Neural progenitor cell (in vitro differentiated cells): ENCODE measurements around the gene GABBR2. TPM values are rescaled to one million over a fixed set of nuclear protein-coding genes. Genes with fewer than 3 reads are reported as not detected.
A peak's percentile ranks its signal among the peaks of the same experiment; 100 is the strongest.

Source experiments
- DNase-seq: peaks from one replicate; pipeline ENCODE4 v3.0.0-alpha.2; 2016; ENCODE audit warnings: low spot score
- H2AFZ ChIP-seq: fragments of 200-600 bp; sonication (generic); replicated peaks from 2 replicates; pipeline ENCODE4 v1.6.1; 2016; ENCODE audit warnings: antibody characterized with exemption
- H3F3A ChIP-seq: fragments of 200-600 bp; sonication (generic); 2 replicates; pipeline ENCODE4 v1.6.1; 2016; ENCODE audit warnings: antibody characterized with exemption, low read depth
- H3K27ac ChIP-seq: fragments of 200-600 bp; sonication (generic); 2 replicates; pipeline ENCODE4 v1.5.1; 2016; ENCODE audit warnings: mild to moderate bottlenecking
- H3K27me3 ChIP-seq: fragments of 200-600 bp; sonication (generic); 2 replicates; pipeline ENCODE4 v1.6.1; 2016; ENCODE audit warnings: mild to moderate bottlenecking, moderate library complexity
- H3K36me3 ChIP-seq: fragments of 200-600 bp; sonication (generic); 2 replicates; pipeline ENCODE4 v1.5.1; 2016
- H3K4me1 ChIP-seq: fragments of 200-600 bp; sonication (generic); 2 replicates; pipeline ENCODE4 v1.6.1; 2016; ENCODE audit warnings: mixed run types
- H3K4me2 ChIP-seq: fragments of 200-600 bp; sonication (generic); 2 replicates; pipeline ENCODE4 v1.6.1; 2016
- H3K4me3 ChIP-seq: fragments of 200-600 bp; sonication (generic); 2 replicates; pipeline ENCODE4 v1.5.1; 2016
- H3K79me2 ChIP-seq: fragments of 200-600 bp; sonication (generic); 2 replicates; pipeline ENCODE4 v1.6.1; 2016; ENCODE audit warnings: low read depth
- H3K9ac ChIP-seq: fragments of 200-600 bp; sonication (generic); 2 replicates; pipeline ENCODE4 v1.6.1; 2016
- H3K9me3 ChIP-seq: fragments of 200-600 bp; sonication (generic); 2 replicates; pipeline ENCODE4 v1.5.1; 2016; ENCODE audit warnings: low read depth
- H4K20me1 ChIP-seq: fragments of 200-600 bp; sonication (generic); 2 replicates; pipeline ENCODE4 v1.6.1; 2016; ENCODE audit warnings: low read depth
- H3K27ac Mint-ChIP-seq: 3 replicates; pipeline ENCODE4 v1.8.0; 2021; ENCODE audit warnings: mixed read lengths
- H3K27me3 Mint-ChIP-seq: 2 replicates; pipeline ENCODE4 v1.8.0; 2022; ENCODE audit warnings: low read depth, mild to moderate bottlenecking, inconsistent platforms, moderate library complexity, mixed read lengths; ENCODE audit not compliant: insufficient read depth
- H3K36me3 Mint-ChIP-seq: 3 replicates; pipeline ENCODE4 v1.8.0; 2021; ENCODE audit warnings: mixed read lengths
- H3K4me1 Mint-ChIP-seq: 3 replicates; pipeline ENCODE4 v1.8.0; 2021; ENCODE audit warnings: mixed read lengths
- H3K4me3 Mint-ChIP-seq: 3 replicates; pipeline ENCODE4 v1.8.0; 2021; ENCODE audit warnings: mild to moderate bottlenecking, moderate library complexity, mixed read lengths
- H3K9me3 Mint-ChIP-seq: 3 replicates; pipeline ENCODE4 v1.8.0; 2020; ENCODE audit warnings: mixed read lengths
- EZH2 ChIP-seq: fragments of 200-600 bp; sonication (generic); IDR thresholded peaks from 2 replicates; pipeline ENCODE4 v1.6.1; 2017; ENCODE audit warnings: antibody characterized with exemption, mild to moderate bottlenecking, moderate library complexity
- EZH2phosphoT487 ChIP-seq: fragments of 200-600 bp; sonication (generic); IDR thresholded peaks from 2 replicates; pipeline ENCODE4 v1.6.1; 2017; ENCODE audit warnings: antibody characterized with exemption
- total RNA-seq: library from RNA; depleted of rRNA; stranded (reverse); fragments of >200 nt; gene quantifications from 2 replicates; pipeline ENCODE4 v1.2.3, GENCODE V29; 2015; ENCODE audit warnings: low replicate concordance
- TF ChIP-seq, protein P1 (sequence below): fragments of 200-600 bp; sonication (generic); IDR thresholded peaks from 2 replicates; pipeline ENCODE4 v1.5.1; 2017; ENCODE audit warnings: antibody characterized with exemption, mild to moderate bottlenecking

The GABBR2 gene
- total RNA-seq, 1 donor from 2014 or later, result not detected

DNA sequence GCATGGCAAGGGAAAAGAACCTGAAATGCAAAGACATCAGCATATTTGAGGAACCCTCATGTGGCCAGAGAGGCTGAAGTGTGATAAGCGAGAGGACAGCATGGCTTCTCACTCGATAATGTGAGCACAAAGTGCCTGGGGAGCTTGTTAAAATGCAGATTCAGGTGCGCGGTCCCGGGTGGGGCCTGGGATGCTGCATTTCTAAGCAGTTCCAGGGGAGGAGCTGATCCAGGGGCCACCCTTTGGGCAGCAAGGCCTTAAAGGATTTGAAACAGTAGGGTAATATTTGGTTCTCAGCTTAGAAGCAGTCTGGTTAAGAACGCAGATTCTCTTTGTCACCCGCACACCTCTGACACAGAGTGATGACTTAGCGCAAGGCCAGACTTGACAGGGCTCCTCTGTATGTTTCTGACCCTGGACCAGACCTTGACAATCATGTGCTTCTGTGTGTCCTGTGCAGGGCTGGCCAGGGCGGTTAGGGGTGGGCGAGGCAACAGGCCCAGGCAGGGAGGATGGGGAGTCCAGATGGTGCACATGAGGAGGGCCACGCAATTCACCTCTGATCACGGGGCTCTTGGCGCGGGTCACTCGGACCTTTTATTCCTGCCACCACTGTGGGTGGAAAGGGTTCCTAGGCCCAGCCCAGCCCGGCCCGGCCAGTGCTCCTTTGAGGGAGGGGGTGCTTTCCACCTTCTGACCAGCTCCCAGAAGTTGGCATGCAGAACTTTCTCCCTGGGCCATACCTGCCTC lies 390.5 kb downstream of the GABBR2 start:
- peaks cover 27% of the 10 kb centered on the region for H3K4me1 Mint-ChIP-seq
- Histone ChIP-seq H3K4me2 (no peak overlapping the region), H3K9ac (no peak overlapping the region), H3K9me3 (no peaks in the 10 kb centered on the region), H3K79me2 (no peaks in the 10 kb centered on the region), H3K4me1 (no peaks in the 10 kb centered on the region), H3K27ac (no peak overlapping the region), H3K27me3 (no peaks in the 10 kb centered on the region), H4K20me1 (no peaks in the 10 kb centered on the region), H3K36me3 (no peaks in the 10 kb centered on the region), H3F3A (no peaks in the 10 kb centered on the region), H3K4me3 (no peak overlapping the region), H2AFZ (no peak overlapping the region)
- no peak for DNase-seq
- H3K27me3 Mint-ChIP-seq, result peaks cover 24% of the 10 kb centered on the region
- H3K36me3 Mint-ChIP-seq, result no peaks in the 10 kb centered on the region
- H3K4me3 Mint-ChIP-seq, result no peak overlapping the region
- no peaks in the 10 kb centered on the region for H3K9me3 Mint-ChIP-seq
- H3K27ac Mint-ChIP-seq, result peak overlapping the region; percentile 12
- TF ChIP-seq EZH2phosphoT487 (no peak), EZH2 (no peak)
- TF ChIP-seq, protein P1, sequence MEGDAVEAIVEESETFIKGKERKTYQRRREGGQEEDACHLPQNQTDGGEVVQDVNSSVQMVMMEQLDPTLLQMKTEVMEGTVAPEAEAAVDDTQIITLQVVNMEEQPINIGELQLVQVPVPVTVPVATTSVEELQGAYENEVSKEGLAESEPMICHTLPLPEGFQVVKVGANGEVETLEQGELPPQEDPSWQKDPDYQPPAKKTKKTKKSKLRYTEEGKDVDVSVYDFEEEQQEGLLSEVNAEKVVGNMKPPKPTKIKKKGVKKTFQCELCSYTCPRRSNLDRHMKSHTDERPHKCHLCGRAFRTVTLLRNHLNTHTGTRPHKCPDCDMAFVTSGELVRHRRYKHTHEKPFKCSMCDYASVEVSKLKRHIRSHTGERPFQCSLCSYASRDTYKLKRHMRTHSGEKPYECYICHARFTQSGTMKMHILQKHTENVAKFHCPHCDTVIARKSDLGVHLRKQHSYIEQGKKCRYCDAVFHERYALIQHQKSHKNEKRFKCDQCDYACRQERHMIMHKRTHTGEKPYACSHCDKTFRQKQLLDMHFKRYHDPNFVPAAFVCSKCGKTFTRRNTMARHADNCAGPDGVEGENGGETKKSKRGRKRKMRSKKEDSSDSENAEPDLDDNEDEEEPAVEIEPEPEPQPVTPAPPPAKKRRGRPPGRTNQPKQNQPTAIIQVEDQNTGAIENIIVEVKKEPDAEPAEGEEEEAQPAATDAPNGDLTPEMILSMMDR, result no peak

DNA sequence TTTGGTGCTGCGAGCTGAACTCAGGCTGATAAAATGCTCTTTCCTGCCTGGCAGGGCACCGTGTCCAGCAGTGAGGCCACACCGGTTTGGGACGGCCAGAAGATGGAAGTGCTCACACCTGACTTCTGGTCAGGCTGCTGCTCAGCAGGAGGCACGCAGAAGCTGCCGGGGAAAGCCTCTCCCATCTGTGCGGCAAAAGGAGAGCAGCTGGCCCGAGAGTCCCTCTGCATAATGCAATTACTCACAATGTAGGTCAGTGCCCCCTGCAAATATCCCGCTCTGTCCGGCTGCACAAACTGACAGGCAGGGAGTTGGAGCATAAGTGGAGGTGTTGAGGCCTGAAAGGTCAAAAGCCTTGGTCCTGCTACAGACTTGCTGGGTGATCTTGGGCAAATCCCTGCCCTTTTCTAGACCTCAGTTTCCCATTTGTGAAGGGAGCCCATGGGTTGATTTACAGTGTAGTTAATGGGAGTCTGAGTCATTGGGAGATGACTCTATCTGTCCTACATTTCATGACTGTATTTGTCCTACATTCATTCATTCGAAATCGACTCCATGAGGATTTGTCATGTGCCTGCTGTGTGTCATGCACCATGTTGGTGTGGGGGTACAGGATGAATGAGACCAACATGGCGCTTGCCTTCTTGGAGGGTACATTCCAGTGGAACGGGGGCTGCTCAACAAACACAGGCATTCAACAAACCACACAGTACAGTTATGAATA lies 391.4 kb downstream of the GABBR2 start:
- peak overlapping the region; percentile 12 for H3K27ac Mint-ChIP-seq
- no peak for DNase-seq
- no peaks in the 10 kb centered on the region for H3K36me3 Mint-ChIP-seq
- Histone ChIP-seq H3K9ac (no peak overlapping the region), H3K27ac (no peak overlapping the region), H3K79me2 (no peaks in the 10 kb centered on the region), H4K20me1 (no peaks in the 10 kb centered on the region), H2AFZ (no peak overlapping the region), H3K36me3 (no peaks in the 10 kb centered on the region), H3F3A (no peaks in the 10 kb centered on the region), H3K9me3 (no peaks in the 10 kb centered on the region), H3K4me2 (no peak overlapping the region), H3K4me1 (no peaks in the 10 kb centered on the region), H3K27me3 (no peaks in the 10 kb centered on the region), H3K4me3 (no peak overlapping the region)
- TF ChIP-seq EZH2 (no peak), EZH2phosphoT487 (no peak)
- no peak overlapping the region for H3K4me3 Mint-ChIP-seq
- peaks cover 27% of the 10 kb centered on the region for H3K4me1 Mint-ChIP-seq
- H3K9me3 Mint-ChIP-seq, result no peaks in the 10 kb centered on the region
- H3K27me3 Mint-ChIP-seq, result peaks cover 19% of the 10 kb centered on the region

DNA sequence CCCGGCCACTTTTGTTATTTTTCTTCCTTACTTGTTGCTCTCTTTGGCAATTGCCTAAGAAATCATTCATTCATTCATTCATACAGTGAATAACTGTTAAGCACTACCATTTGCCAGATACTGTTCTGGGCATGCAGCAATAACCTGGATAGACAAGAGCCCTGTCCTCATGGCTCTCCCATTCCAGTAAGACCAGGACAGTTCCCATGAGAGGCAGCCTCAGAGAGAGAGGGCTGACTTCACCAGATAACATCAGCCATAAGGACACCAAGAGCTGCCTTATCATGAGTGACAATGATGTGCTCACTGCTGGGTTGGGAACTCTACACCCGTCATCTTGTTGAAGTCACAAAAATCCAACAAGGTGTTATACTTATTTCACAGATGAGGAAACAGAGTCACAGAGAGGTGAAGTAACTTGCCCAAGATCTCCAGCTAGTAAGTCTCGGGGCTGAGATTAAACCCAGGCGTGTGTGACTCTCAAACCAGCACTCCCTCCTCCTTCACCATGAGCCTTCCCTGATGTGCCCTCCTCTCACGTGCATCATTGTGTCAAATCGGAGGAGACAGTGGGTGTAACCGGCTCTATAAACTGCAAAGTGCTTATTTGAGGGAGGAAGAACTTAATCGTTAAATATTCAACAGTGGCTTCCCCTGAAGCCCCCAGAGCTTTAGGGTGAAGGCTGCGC lies 392.1 kb downstream of the GABBR2 start:
- DNase-seq, result no peak
- no peaks in the 10 kb centered on the region for H3K9me3 ChIP-seq
- H3K4me2 ChIP-seq, result no peak overlapping the region
- H2AFZ ChIP-seq, result no peak overlapping the region
- no peaks in the 10 kb centered on the region for H3F3A ChIP-seq
- H3K4me1 ChIP-seq, result no peaks in the 10 kb centered on the region
- H3K4me1 Mint-ChIP-seq, result peaks cover 27% of the 10 kb centered on the region
- H3K9ac ChIP-seq, result no peak overlapping the region
- H3K27me3 ChIP-seq, result no peaks in the 10 kb centered on the region
- H3K4me3 Mint-ChIP-seq, result no peak overlapping the region
- H3K27ac Mint-ChIP-seq, result no peak overlapping the region
- H3K79me2 ChIP-seq, result no peaks in the 10 kb centered on the region
- H4K20me1 ChIP-seq, result no peaks in the 10 kb centered on the region
- H3K4me3 ChIP-seq, result no peak overlapping the region
- peaks cover 19% of the 10 kb centered on the region for H3K27me3 Mint-ChIP-seq
- no peaks in the 10 kb centered on the region for H3K36me3 Mint-ChIP-seq
- TF ChIP-seq EZH2phosphoT487 (no peak), EZH2 (no peak)
- TF ChIP-seq, protein P1, result no peak
- no peaks in the 10 kb centered on the region for H3K36me3 ChIP-seq
- no peaks in the 10 kb centered on the region for H3K9me3 Mint-ChIP-seq
- no peak overlapping the region for H3K27ac ChIP-seq
